Astrocyte (in vitro differentiated cells and primary cell): Measurements from ENCODE around the gene CXCL8.

Source experiments
- EZH2 ChIP-seq: IDR thresholded peaks from 2 replicates; pipeline ENCODE4 v1.6.1; 2012; ENCODE audit warnings: mild to moderate bottlenecking, low read length, inconsistent platforms; ENCODE audit not compliant: insufficient read depth
- TF ChIP-seq, protein P1 (sequence below): IDR thresholded peaks from 2 replicates; pipeline ENCODE4 v1.5.1; 2011; ENCODE audit warnings: low read depth, mild to moderate bottlenecking, inconsistent platforms, low read length, moderate library complexity; ENCODE audit not compliant: insufficient read depth

DNA sequence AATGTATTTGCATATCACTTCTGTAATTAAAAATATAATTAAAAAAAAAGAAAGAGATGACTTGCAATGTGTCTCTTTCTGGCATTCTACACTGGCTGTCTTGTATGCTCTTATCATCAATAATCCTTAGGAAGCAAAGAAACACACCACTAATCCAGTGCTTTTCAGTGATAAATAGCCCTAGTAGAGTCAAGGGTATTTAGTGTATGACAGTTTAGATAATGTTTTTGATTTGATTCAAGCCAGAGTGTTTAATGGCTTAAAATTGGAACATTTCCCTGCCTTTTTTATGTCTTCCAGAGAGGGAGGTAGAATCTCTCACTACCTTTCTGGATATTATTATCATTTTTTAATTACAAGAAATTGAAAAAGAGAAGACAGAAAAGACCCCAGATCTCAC lies 48.6 kb upstream of the CXCL8 start:
- TF ChIP-seq EZH2: no peak
- TF ChIP-seq, protein P1, sequence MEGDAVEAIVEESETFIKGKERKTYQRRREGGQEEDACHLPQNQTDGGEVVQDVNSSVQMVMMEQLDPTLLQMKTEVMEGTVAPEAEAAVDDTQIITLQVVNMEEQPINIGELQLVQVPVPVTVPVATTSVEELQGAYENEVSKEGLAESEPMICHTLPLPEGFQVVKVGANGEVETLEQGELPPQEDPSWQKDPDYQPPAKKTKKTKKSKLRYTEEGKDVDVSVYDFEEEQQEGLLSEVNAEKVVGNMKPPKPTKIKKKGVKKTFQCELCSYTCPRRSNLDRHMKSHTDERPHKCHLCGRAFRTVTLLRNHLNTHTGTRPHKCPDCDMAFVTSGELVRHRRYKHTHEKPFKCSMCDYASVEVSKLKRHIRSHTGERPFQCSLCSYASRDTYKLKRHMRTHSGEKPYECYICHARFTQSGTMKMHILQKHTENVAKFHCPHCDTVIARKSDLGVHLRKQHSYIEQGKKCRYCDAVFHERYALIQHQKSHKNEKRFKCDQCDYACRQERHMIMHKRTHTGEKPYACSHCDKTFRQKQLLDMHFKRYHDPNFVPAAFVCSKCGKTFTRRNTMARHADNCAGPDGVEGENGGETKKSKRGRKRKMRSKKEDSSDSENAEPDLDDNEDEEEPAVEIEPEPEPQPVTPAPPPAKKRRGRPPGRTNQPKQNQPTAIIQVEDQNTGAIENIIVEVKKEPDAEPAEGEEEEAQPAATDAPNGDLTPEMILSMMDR: no peak
